Measurements from ENCODE around the gene RAB10. TPM values are rescaled to one million over a fixed set of nuclear protein-coding genes. Genes with fewer than 3 reads are reported as not detected.

RAB10 gene
- total RNA-seq, 1 donor from 2014 or later = 79.3 TPM

DNA sequence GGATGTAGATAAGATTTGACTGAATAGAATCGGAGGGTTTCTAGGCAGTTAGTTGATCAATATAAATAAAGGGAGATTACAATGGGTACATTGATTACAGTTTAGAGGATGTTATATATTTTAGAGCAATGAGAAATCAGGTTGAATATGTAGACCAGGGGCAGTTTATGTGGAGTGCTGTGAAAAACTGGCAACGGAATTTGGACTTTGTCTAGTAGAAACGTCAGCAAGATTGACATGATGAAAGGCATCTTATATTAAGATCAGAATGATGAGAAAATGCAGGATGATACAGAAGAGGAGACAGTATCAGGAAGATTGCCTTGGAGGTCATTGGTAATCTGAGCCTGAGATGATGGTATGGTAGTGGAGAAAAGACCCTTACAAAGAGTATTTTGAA lies 39.9 kb downstream of the RAB10 start:
- no peak for TF ChIP-seq CTCF (IDR thresholded peaks at IDR 0.05)
- ChIA-PET POLR2A (no interaction called here), CTCF (interaction anchor here (0.6 to 1.6 kb wide), 2 partner anchors 14 to 94 kb away, joined by 3 to 4 read pairs; no protein-coding TSS in a partner anchor)
- Mint-ChIP-seq H3K36me3 (ENCODE audit: low read depth) (peaks cover 2% of the 10 kb centered on the region), H3K9me3 (no peaks in the 10 kb centered on the region), H3K4me3 (no peak overlapping the region), H3K27me3 (no peaks in the 10 kb centered on the region), H3K27ac (no peak overlapping the region), H3K4me1 (peaks cover 42% of the 10 kb centered on the region)
- intact Hi-C loops (cut with micrococcal nuclease) = no loop called here
- ATAC-seq (ENCODE audit: low read depth) (no peak), DNase-seq (no peak)

- ATAC-seq (ENCODE audit: low read depth) = no peak
- intact Hi-C loops (cut with micrococcal nuclease) = no loop called here
- POLR2A ChIA-PET = no interaction called here
These were observed 40.8 kb downstream of the RAB10 start for GRCh38 chr2:26074676-26075075.

DNA sequence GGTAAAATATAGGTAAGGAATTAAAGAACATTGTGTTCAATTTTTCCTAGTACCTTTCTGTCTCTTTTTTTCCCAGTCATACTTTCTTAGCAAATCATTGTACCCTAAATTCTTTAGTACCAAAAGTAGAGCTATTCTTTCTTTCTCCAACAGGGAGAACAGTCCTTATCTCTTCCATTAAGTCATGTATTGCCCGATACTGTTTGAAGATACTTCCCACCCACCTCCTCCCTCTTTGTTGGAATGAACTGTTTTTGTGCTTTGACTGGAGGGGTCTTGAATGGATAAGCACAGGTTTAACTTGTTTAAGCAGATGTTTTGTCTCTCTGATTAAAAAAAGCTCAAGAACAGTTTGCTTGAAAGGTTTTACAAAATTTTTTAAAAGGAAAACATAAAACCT lies 41.3 kb downstream of the RAB10 start:
- H3K36me3 Mint-ChIP-seq (ENCODE audit: low read depth) = peaks cover 12% of the 10 kb centered on the region
- H3K4me3 Mint-ChIP-seq = no peak overlapping the region
- DNase-seq (no peak), ATAC-seq (ENCODE audit: low read depth) (no peak)
- CTCF ChIA-PET = interaction anchor here (1.1 to 1.6 kb wide), 2 partner anchors 11 to 13 kb away, joined by 3 to 4 read pairs; no protein-coding TSS in a partner anchor
- H3K4me1 Mint-ChIP-seq = peaks cover 32% of the 10 kb centered on the region
- TF ChIP-seq CTCF (IDR thresholded peaks at IDR 0.05) = no peak
- H3K27ac Mint-ChIP-seq = no peak overlapping the region
- intact Hi-C loops (cut with micrococcal nuclease) = no loop called here
- POLR2A ChIA-PET = no interaction called here
- no peaks in the 10 kb centered on the region for H3K27me3 Mint-ChIP-seq
- H3K9me3 Mint-ChIP-seq = peaks cover 1% of the 10 kb centered on the region

More at GRCh38 chr2:26074676-26075075, 40.8 kb downstream of the RAB10 start:
- Mint-ChIP-seq H3K27me3 (no peaks in the 10 kb centered on the region), H3K27ac (no peak overlapping the region), H3K9me3 (no peaks in the 10 kb centered on the region), H3K36me3 (ENCODE audit: low read depth) (peaks cover 7% of the 10 kb centered on the region), H3K4me3 (no peak overlapping the region), H3K4me1 (peaks cover 37% of the 10 kb centered on the region)
- no peak for TF ChIP-seq CTCF (IDR thresholded peaks at IDR 0.05)
- CTCF ChIA-PET = interaction anchor here (1.6 kb wide), 1 partner anchor 13 kb away, joined by 4 read pairs; no protein-coding TSS in a partner anchor
- DNase-seq = no peak

- ATAC-seq (ENCODE audit: low read depth) = no peak
- intact Hi-C loops (cut with micrococcal nuclease) = no loop called here
- H3K27ac Mint-ChIP-seq = no peak overlapping the region
These were observed 42.2 kb downstream of the RAB10 start for GRCh38 chr2:26076001-26076587.

More at GRCh38 chr2:26076001-26076587, 42.2 kb downstream of the RAB10 start:
- no peaks in the 10 kb centered on the region for H3K27me3 Mint-ChIP-seq
- H3K9me3 Mint-ChIP-seq = peaks cover 6% of the 10 kb centered on the region
- ChIA-PET POLR2A (interaction anchor here (0.6 kb wide), 2 partner anchors 22 to 372 kb away, joined by 3 to 6 read pairs; no protein-coding TSS in a partner anchor), CTCF (interaction anchor here (1.1 kb wide), 1 partner anchor 10 kb away, joined by 3 read pairs; no protein-coding TSS in a partner anchor)
- H3K4me1 Mint-ChIP-seq = peaks cover 31% of the 10 kb centered on the region
- H3K4me3 Mint-ChIP-seq = no peak overlapping the region
- no peak for TF ChIP-seq CTCF (IDR thresholded peaks at IDR 0.05)
- no peak for DNase-seq
- H3K36me3 Mint-ChIP-seq (ENCODE audit: low read depth) = peaks cover 20% of the 10 kb centered on the region

Data from activated B cell treated with CpG ODN at 0.5 μM for 24 hours (primary cell).